Neutrophil (primary cell): Measurements from ENCODE around the gene NPPA.

Experiments used
- H3K27ac ChIP-seq: fragments of 200-600 bp; sonication (generic); 2 replicates; pipeline ENCODE4 v1.5.1; 2016; ENCODE audit warnings: mild to moderate bottlenecking, moderate library complexity
- H3K27me3 ChIP-seq: fragments of 200-600 bp; sonication (generic); 2 replicates; pipeline ENCODE4 v1.6.0; 2016; ENCODE audit warnings: mild to moderate bottlenecking
- H3K36me3 ChIP-seq: fragments of 200-600 bp; sonication (generic); 2 replicates; pipeline ENCODE4 v1.5.1; 2017
- H3K4me1 ChIP-seq, 2 experiments: fragments of 200-600 bp in 1 of 2; sonication (generic) in 1 of 2; 1 replicate in 1 of 2; 2 replicates in 1 of 2; pipeline versions ENCODE4 v1.5.1 to v1.6.1; 2013 to 2016; ENCODE audit warnings: low read depth in 1 of 2, low read length in 1 of 2, mild to moderate bottlenecking in 1 of 2, moderate library complexity in 1 of 2; ENCODE audit not compliant: control insufficient read depth in 1 of 2, insufficient read depth in 1 of 2
- H3K4me3 ChIP-seq, 2 experiments: fragments of 200-600 bp in 1 of 2; sonication (generic) in 1 of 2; 1 replicate in 1 of 2; 2 replicates in 1 of 2; pipeline ENCODE4 v1.5.1; 2013 to 2016; ENCODE audit warnings: low read depth in 1 of 2, low read length in 1 of 2, mild to moderate bottlenecking in 1 of 2, moderate library complexity in 1 of 2
- H3K9me3 ChIP-seq: fragments of 200-600 bp; sonication (generic); 2 replicates; pipeline ENCODE4 v1.5.1; 2016
- CTCF ChIP-seq: fragments of 200-600 bp; sonication (generic); IDR thresholded peaks from 2 replicates; pipeline ENCODE4 v1.5.1; 2016; ENCODE audit warnings: antibody characterized with exemption

The NPPA gene

GRCh38 chr1:11887666-11888007, 40.1 kb upstream of the NPPA start:
- H3K4me3 ChIP-seq: no peak overlapping the region
- H3K4me1 ChIP-seq: peaks cover 0 to 4% of the 10 kb centered on the region in 2 experiments

GRCh38 chr1:11886986-11887665, 39.5 kb upstream of the NPPA start:
- no peaks in the 10 kb centered on the region for H3K27me3 ChIP-seq
- no peak overlapping the region for H3K4me3 ChIP-seq
- H3K9me3 ChIP-seq: no peaks in the 10 kb centered on the region
- peaks cover 0 to 4% of the 10 kb centered on the region in 2 experiments for H3K4me1 ChIP-seq
- no peak for TF ChIP-seq CTCF
- H3K27ac ChIP-seq: no peak overlapping the region
- no peaks in the 10 kb centered on the region for H3K36me3 ChIP-seq

More at GRCh38 chr1:11887666-11888007, 40.1 kb upstream of the NPPA start:
- H3K27ac ChIP-seq: no peak overlapping the region
- no peak for TF ChIP-seq CTCF
- H3K27me3 ChIP-seq: no peaks in the 10 kb centered on the region
- H3K9me3 ChIP-seq: no peaks in the 10 kb centered on the region
- no peaks in the 10 kb centered on the region for H3K36me3 ChIP-seq

- H3K27me3 ChIP-seq: no peaks in the 10 kb centered on the region
- no peak overlapping the region for H3K27ac ChIP-seq
- H3K4me3 ChIP-seq: no peak overlapping the region
- peaks cover 0 to 4% of the 10 kb centered on the region in 2 experiments for H3K4me1 ChIP-seq
- H3K9me3 ChIP-seq: no peaks in the 10 kb centered on the region
- no peaks in the 10 kb centered on the region for H3K36me3 ChIP-seq
- no peak for TF ChIP-seq CTCF
Observed at GRCh38 chr1:11885916-11886315, 38.3 kb upstream of the NPPA start.

- no peaks in the 10 kb centered on the region for H3K9me3 ChIP-seq
- H3K27me3 ChIP-seq: peaks cover 4% of the 10 kb centered on the region
- no peaks in the 10 kb centered on the region for H3K36me3 ChIP-seq
- no peak overlapping the region for H3K27ac ChIP-seq
- peaks cover 0 to 4% of the 10 kb centered on the region in 2 experiments for H3K4me1 ChIP-seq
- no peak for TF ChIP-seq CTCF
- H3K4me3 ChIP-seq: no peak overlapping the region
Observed at GRCh38 chr1:11882814-11883538, 35.4 kb upstream of the NPPA start.

GRCh38 chr1:11881749-11882441, 34.3 kb upstream of the NPPA start:
- H3K27ac ChIP-seq: no peak overlapping the region
- H3K27me3 ChIP-seq: peaks cover 7% of the 10 kb centered on the region
- H3K36me3 ChIP-seq: no peaks in the 10 kb centered on the region
- no peak overlapping the region for H3K4me3 ChIP-seq
- H3K4me1 ChIP-seq: peaks cover 0 to 4% of the 10 kb centered on the region in 2 experiments
- no peaks in the 10 kb centered on the region for H3K9me3 ChIP-seq
- no peak for TF ChIP-seq CTCF
